Natural killer cell (primary cell): ENCODE results near the gene CLCN6. TPM values are rescaled to one million over a fixed set of nuclear protein-coding genes. Genes with fewer than 3 reads are reported as not detected.

Experiments
- ATAC-seq, 3 donors: fragments of 150-1000 bp in 2 of 3; fragments of 200-7000 bp in 1 of 3; cut with Tn5 transposase; 1 replicate in 1 of 3; 2 replicates in 2 of 3; pipeline ENCODE4 v1.10.0; 2021; ENCODE audit warnings: mild to moderate bottlenecking in 2 of 3, moderate library complexity in 2 of 3
- DNase-seq, 2 donors: peaks; one replicate each; pipeline versions ENCODE4 v3.0.0 to v3.0.0-alpha.2; 2013 to 2021; ENCODE audit warnings: mixed read lengths in 1 of 2
- H3K27ac ChIP-seq: one replicate; pipeline ENCODE4 v1.5.1; 2013; ENCODE audit warnings: mild to moderate bottlenecking, low read length
- H3K27me3 ChIP-seq: one replicate; pipeline ENCODE4 v1.6.1; 2013; ENCODE audit warnings: low read length; ENCODE audit not compliant: control insufficient read depth, insufficient read depth
- H3K36me3 ChIP-seq: one replicate; pipeline ENCODE4 v1.6.1; 2013; ENCODE audit warnings: low read length; ENCODE audit not compliant: control insufficient read depth, insufficient read depth
- H3K4me1 ChIP-seq: one replicate; pipeline ENCODE4 v1.6.1; 2013; ENCODE audit warnings: low read length; ENCODE audit not compliant: control insufficient read depth, insufficient read depth
- H3K4me3 ChIP-seq: one replicate; pipeline ENCODE4 v1.5.1; 2013; ENCODE audit warnings: low read length
- H3K9me3 ChIP-seq: one replicate; pipeline ENCODE4 v1.6.1; 2013; ENCODE audit warnings: low read length; ENCODE audit not compliant: control insufficient read depth, insufficient read depth
- H3K27ac Mint-ChIP-seq, 2 donors: one replicate each; pipeline ENCODE4 v1.8.0; 2022; ENCODE audit warnings: mild to moderate bottlenecking in 2 of 2, mixed read lengths in 2 of 2, moderate library complexity in 1 of 2
- H3K27me3 Mint-ChIP-seq, 2 donors: one replicate each; pipeline ENCODE4 v1.8.0; 2022; ENCODE audit warnings: low read depth in 2 of 2, mixed read lengths in 2 of 2
- H3K36me3 Mint-ChIP-seq: one replicate; pipeline ENCODE4 v1.8.0; 2022; ENCODE audit warnings: mixed read lengths
- H3K4me1 Mint-ChIP-seq, 2 donors: one replicate each; pipeline ENCODE4 v1.8.0; 2022; ENCODE audit warnings: mixed read lengths in 2 of 2
- H3K4me3 Mint-ChIP-seq: one replicate; pipeline ENCODE4 v1.8.0; 2022; ENCODE audit warnings: mild to moderate bottlenecking, moderate library complexity, mixed read lengths
- H3K9me3 Mint-ChIP-seq, 2 donors: one replicate each; pipeline ENCODE4 v1.8.0; 2022; ENCODE audit warnings: mixed read lengths in 2 of 2
- whole genome bisulfite sequencing: methylation state at CpG from one replicate; pipeline ENCODE4 v1.1.7; 2013; ENCODE audit warnings: missing lambda C conversion rate; ENCODE audit not compliant: insufficient coverage; 5-methylcytosine and 5-hydroxymethylcytosine counted together
- intact Hi-C: fragments of 100-400 bp; cut with micrococcal nuclease; formaldehyde crosslinking; loops from one replicate; pipeline ENCODE4 v1.14.2; 2022
- total RNA-seq, 4 donors: library from RNA; stranded (reverse); fragments of 120-200 nt in 1 of 4; gene quantifications; one replicate each; pipeline versions ENCODE4 v1.2.3 to v1.2.4, GENCODE V29; 2013 to 2022
- TF ChIP-seq, protein P1 (sequence below): fragments of 200-600 bp; IDR thresholded peaks from one replicate; pipeline ENCODE4 v1.8.0; 2022; ENCODE audit warnings: antibody characterized with exemption

The CLCN6 gene
- total RNA-seq, 3 donors from 2014 or later (not counting 1 experiment from before 2014, with no cell fraction given): 21.4 to 28.6 (median 25.6) TPM

DNA sequence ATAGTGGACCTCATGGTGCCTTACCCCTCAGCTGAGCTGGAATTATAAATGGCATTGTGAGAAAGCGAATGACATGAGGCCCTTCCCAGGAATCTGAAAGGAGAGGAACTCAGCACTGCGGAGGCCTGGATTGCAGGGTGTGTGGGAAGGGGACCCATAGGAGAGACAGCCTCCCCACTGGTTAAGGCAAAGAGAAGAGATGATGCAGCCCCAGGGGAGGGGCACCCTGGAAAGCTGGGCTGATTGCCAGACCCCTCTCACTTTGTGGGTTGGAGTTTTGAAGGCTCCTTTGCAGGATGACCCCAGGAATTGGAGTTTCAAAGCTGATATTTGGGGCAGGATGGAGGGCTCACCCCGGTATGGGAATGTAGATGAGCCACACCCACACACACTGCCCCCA is 50.7 kb downstream of the CLCN6 start:
- Mint-ChIP-seq H3K4me3 (no peak overlapping the region), H3K4me1 (no peaks in the 10 kb centered on the region), H3K27ac (no peak overlapping the region), H3K9me3 (no peaks in the 10 kb centered on the region), H3K27me3 (peaks cover 22 to 34% of the 10 kb centered on the region in 2 donors), H3K36me3 (no peaks in the 10 kb centered on the region)
- no peaks in the 10 kb centered on the region for H3K4me1 ChIP-seq
- H3K27ac ChIP-seq: no peak overlapping the region
- no peaks in the 10 kb centered on the region for H3K36me3 ChIP-seq
- H3K9me3 ChIP-seq: no peaks in the 10 kb centered on the region
- TF ChIP-seq, protein P1, sequence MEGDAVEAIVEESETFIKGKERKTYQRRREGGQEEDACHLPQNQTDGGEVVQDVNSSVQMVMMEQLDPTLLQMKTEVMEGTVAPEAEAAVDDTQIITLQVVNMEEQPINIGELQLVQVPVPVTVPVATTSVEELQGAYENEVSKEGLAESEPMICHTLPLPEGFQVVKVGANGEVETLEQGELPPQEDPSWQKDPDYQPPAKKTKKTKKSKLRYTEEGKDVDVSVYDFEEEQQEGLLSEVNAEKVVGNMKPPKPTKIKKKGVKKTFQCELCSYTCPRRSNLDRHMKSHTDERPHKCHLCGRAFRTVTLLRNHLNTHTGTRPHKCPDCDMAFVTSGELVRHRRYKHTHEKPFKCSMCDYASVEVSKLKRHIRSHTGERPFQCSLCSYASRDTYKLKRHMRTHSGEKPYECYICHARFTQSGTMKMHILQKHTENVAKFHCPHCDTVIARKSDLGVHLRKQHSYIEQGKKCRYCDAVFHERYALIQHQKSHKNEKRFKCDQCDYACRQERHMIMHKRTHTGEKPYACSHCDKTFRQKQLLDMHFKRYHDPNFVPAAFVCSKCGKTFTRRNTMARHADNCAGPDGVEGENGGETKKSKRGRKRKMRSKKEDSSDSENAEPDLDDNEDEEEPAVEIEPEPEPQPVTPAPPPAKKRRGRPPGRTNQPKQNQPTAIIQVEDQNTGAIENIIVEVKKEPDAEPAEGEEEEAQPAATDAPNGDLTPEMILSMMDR: no peak
- intact Hi-C loops: no loop called here
- WGBS: 92% methylated on average over 2 of the region's 3 CpGs
- H3K4me3 ChIP-seq: no peak overlapping the region
- no peak for DNase-seq
- peaks cover 28% of the 10 kb centered on the region for H3K27me3 ChIP-seq
- no peak for ATAC-seq

DNA sequence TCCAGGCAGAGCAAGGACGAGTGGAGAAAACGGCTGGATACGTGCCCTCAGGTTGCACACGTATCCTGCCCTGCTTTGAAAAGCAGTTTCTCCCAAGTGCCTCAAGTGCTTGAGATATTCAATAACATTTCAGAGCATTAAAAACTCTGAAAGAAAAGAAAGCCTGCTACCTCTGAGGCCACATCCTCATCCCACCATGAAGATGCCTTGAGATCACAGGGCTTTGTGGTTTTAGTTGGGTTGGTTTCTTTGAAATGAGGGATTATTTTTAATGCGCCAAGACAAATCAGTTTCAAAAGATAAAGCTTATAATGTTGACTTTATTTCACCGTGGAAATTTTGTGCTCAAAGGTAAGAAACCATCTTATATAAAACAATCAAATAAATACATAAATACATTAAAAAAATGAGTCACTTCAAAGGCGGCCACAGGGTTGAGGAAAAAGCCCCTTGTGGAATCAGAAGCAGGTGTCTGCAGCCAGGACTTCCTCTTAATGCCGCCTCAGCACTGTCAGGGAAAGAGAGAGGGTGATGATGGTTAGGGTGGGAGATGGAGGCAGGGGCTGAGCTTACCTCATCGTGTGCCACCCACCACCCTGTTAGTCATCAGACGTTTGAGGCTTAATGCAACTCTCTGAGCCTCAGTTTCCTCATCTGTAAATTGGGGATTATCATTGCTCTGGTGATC is 51.3 kb downstream of the CLCN6 start:
- no peaks in the 10 kb centered on the region for H3K4me1 ChIP-seq
- Mint-ChIP-seq H3K27me3 (peaks cover 24 to 38% of the 10 kb centered on the region in 2 donors), H3K36me3 (no peaks in the 10 kb centered on the region), H3K4me1 (no peaks in the 10 kb centered on the region), H3K9me3 (no peaks in the 10 kb centered on the region), H3K27ac (no peak overlapping the region), H3K4me3 (no peak overlapping the region)
- DNase-seq (no peak), ATAC-seq (no peak)
- TF ChIP-seq, protein P1: no peak
- 39% methylated on average over 9 of the region's 10 CpGs for WGBS
- H3K27ac ChIP-seq: no peak overlapping the region
- H3K4me3 ChIP-seq: no peak overlapping the region
- intact Hi-C loops: no loop called here
- H3K9me3 ChIP-seq: no peaks in the 10 kb centered on the region
- no peaks in the 10 kb centered on the region for H3K36me3 ChIP-seq
- peaks cover 28% of the 10 kb centered on the region for H3K27me3 ChIP-seq

DNA sequence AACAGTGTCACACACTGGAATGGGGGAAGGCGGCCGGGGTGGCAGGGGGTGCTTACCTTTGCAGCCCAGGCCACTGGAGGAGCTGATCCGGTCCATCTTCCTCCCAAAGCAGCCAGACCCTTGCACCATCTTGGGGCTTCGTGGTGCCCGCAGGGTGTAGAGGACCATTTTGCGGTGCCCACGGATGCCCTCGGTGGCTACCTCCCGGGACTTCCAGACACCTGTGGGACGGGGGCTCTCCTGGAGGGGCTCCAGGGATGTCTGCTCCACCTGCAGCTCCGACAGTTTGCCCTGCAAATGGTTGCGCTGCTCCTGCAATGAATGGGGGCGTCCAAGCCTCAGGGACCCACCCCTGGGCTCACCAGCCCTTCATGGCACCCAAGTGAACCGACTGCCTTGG is 52.2 kb downstream of the CLCN6 start:
- H3K36me3 ChIP-seq: no peaks in the 10 kb centered on the region
- H3K27ac Mint-ChIP-seq: no peak overlapping the region
- H3K36me3 Mint-ChIP-seq: no peaks in the 10 kb centered on the region
- DNase-seq (no peak), ATAC-seq (no peak)
- H3K4me3 Mint-ChIP-seq: no peak overlapping the region
- WGBS: 79% methylated on average over 14 of the region's 14 CpGs
- H3K27ac ChIP-seq: no peak overlapping the region
- no peaks in the 10 kb centered on the region for H3K9me3 ChIP-seq
- no peaks in the 10 kb centered on the region for H3K4me1 ChIP-seq
- H3K27me3 Mint-ChIP-seq: peaks cover 27 to 43% of the 10 kb centered on the region in 2 donors
- TF ChIP-seq, protein P1: no peak
- H3K9me3 Mint-ChIP-seq: no peaks in the 10 kb centered on the region
- H3K27me3 ChIP-seq: peaks cover 28% of the 10 kb centered on the region
- no peak overlapping the region for H3K4me3 ChIP-seq
- H3K4me1 Mint-ChIP-seq: no peaks in the 10 kb centered on the region
- intact Hi-C loops: no loop called here

DNA sequence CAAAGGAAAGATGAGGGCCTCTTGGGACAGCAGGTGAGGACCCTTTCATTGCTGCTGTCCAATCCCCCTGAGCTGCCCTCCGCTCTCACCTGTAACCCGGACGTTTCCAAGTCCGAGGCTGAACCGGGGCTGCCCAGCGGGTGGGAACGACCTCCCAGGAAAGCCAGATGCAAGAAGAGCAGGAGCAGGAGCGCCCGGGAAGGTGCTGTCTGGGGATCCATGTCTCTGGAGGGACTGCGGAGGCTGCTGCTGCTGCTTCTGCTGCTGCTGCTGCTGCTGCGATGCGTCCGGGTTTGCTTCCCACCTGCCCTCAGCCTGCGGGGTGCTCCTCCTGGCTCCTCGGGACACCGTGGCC is 52.6 kb downstream of the CLCN6 start, which contains the start of gene NPPB:
NPPB (minus strand) TSS at position 333 of the 355 bp plus-strand sequence; CDS start at position 221, 112 bp downstream.
- no peak for DNase-seq
- no peaks in the 10 kb centered on the region for H3K9me3 Mint-ChIP-seq
- peaks cover 28% of the 10 kb centered on the region for H3K27me3 ChIP-seq
- 32% methylated on average over 16 of the region's 16 CpGs for WGBS
- TF ChIP-seq, protein P1: no peak
- no peak within 1 kb of the TSS for H3K27ac ChIP-seq
- no peak within 1 kb of the TSS for H3K4me3 ChIP-seq
- H3K4me1 Mint-ChIP-seq: no peaks in the 10 kb centered on the region
- H3K27me3 Mint-ChIP-seq: peaks cover 27 to 43% of the 10 kb centered on the region in 2 donors
- ATAC-seq: no peak
- no peaks in the 10 kb centered on the region for H3K36me3 ChIP-seq
- H3K9me3 ChIP-seq: no peaks in the 10 kb centered on the region
- intact Hi-C loops: no loop called here
- H3K4me3 Mint-ChIP-seq: no peak within 1 kb of the TSS
- no peak within 1 kb of the TSS for H3K27ac Mint-ChIP-seq
- H3K36me3 Mint-ChIP-seq: no peaks in the 10 kb centered on the region
- H3K4me1 ChIP-seq: no peaks in the 10 kb centered on the region
